A549 (cell line): ENCODE measurements around the gene ST6GALNAC5.

ENCODE experiments used
- CTCF ChIP-seq: fragments of >200 bp; sonication (Bioruptor Twin); formaldehyde crosslinking; IDR thresholded peaks from 3 replicates; pipeline ENCODE4 v1.5.1; 2016
- POLR2A ChIP-seq: IDR thresholded peaks from 2 replicates; pipeline ENCODE4 v1.6.1; 2012; ENCODE audit warnings: mild to moderate bottlenecking, low read length
- RAD21 ChIP-seq, 2 experiments: fragments of >200 bp in 1 of 2; sonication (Bioruptor Twin) in 1 of 2; formaldehyde crosslinking in 1 of 2; IDR thresholded peaks in 1 of 2; conservative IDR thresholded peaks in 1 of 2; 2 replicates in 1 of 2; 3 replicates in 1 of 2; pipeline ENCODE4 v1.6.1; 2012 to 2018; ENCODE audit warnings: inconsistent platforms in 1 of 2

GRCh38 chr1:77095236-77095635 lies 228.0 kb downstream of the ST6GALNAC5 start:
- no peak for TF ChIP-seq POLR2A
- TF ChIP-seq RAD21 (conservative IDR thresholded peaks at IDR 0.05 in 1 of 2, IDR thresholded peaks at IDR 0.05 in 1 of 2), result no peak
- TF ChIP-seq CTCF, result no peak
